MG63 (cell line): ENCODE results near the gene EPHX1. TPM values are rescaled to one million over a fixed set of nuclear protein-coding genes. Genes with fewer than 3 reads are reported as not detected.

Experiments
- DNase-seq: peaks from one replicate; pipeline ENCODE4 v3.0.0-alpha.2; 2020
- H3K27me3 ChIP-seq: fragments of 250-450 bp; sonication (Bioruptor Pico); 2 replicates; pipeline ENCODE4 v1.5.1; 2020; ENCODE audit warnings: mild to moderate bottlenecking, moderate library complexity
- H3K36me3 ChIP-seq: fragments of 250-450 bp; sonication (Bioruptor Pico); 2 replicates; pipeline ENCODE4 v1.5.1; 2020; ENCODE audit warnings: mild to moderate bottlenecking, moderate library complexity
- H3K4me3 ChIP-seq: fragments of 250-450 bp; sonication (Bioruptor Pico); 2 replicates; pipeline ENCODE4 v1.5.1; 2020; ENCODE audit warnings: mild to moderate bottlenecking, moderate library complexity
- H3K9me3 ChIP-seq: fragments of 250-450 bp; sonication (Bioruptor Pico); 2 replicates; pipeline ENCODE4 v1.5.1; 2020; ENCODE audit warnings: mild to moderate bottlenecking, moderate library complexity
- total RNA-seq: library from RNA; depleted of rRNA; stranded (reverse); fragments of >200 nt; shearing (Covaris generic); gene quantifications from 2 replicates; pipeline ENCODE4 v1.2.3, GENCODE V29; 2014; ENCODE audit warnings: low replicate concordance

Gene EPHX1
- total RNA-seq, 1 experiment from 2014 or later, result 80.7 TPM

DNA sequence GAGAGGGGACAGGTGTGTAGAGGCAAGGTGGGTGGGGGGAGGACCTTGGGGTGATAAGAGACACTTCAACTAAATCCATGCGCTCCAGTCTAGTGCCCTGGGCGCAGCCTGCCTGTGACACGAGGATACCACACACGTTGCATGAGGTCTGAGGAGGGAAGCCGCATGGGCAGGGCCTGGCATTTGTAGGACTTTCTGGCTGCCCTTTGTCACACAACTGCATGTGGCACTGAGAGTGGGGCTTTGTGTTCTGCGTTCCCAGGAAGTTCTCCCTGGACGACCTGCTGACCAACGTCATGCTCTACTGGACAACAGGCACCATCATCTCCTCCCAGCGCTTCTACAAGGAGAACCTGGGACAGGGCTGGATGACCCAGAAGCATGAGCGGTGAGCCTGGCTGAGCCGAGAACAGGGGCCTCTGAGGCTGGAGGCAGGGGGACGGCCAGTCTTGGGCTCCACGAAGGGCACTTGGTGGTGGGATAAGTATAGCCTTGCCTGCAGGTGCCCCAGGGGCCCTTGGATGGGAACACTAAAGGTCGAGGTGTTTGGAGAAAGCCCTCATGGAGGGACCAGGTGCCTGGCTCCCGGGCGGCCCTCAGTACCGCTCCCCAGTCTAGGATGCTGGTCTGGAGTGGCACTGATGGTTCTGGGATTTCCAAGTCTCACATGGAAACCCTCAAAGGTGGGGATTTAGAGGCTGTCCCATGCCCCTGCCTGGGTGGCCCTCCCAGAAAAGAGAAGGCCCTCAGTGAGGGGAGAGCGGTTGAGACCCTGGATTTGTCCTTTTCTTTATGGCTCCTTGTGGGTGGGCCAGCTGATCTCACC is 34.5 kb downstream of the EPHX1 start:
- H3K36me3 ChIP-seq, result peaks cover 44% of the 10 kb centered on the region
- no peaks in the 10 kb centered on the region for H3K27me3 ChIP-seq
- no peak for DNase-seq
- H3K9me3 ChIP-seq, result no peaks in the 10 kb centered on the region
- no peak overlapping the region for H3K4me3 ChIP-seq

DNA sequence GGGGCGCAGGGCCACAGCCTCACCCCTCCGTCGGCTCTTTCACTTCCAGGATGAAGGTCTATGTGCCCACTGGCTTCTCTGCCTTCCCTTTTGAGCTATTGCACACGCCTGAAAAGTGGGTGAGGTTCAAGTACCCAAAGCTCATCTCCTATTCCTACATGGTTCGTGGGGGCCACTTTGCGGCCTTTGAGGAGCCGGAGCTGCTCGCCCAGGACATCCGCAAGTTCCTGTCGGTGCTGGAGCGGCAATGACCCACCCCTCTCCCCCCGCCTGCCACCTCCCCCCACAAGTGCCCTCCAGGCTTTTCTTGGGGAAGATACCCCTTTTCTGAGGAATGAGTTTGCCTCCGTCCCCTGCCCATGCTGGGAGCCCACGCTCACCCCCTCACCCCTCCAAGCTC is 35.2 kb downstream of the EPHX1 start:
- H3K36me3 ChIP-seq, result peaks cover 38% of the 10 kb centered on the region
- H3K4me3 ChIP-seq, result no peak overlapping the region
- no peak for DNase-seq
- H3K27me3 ChIP-seq, result no peaks in the 10 kb centered on the region
- no peaks in the 10 kb centered on the region for H3K9me3 ChIP-seq

DNA sequence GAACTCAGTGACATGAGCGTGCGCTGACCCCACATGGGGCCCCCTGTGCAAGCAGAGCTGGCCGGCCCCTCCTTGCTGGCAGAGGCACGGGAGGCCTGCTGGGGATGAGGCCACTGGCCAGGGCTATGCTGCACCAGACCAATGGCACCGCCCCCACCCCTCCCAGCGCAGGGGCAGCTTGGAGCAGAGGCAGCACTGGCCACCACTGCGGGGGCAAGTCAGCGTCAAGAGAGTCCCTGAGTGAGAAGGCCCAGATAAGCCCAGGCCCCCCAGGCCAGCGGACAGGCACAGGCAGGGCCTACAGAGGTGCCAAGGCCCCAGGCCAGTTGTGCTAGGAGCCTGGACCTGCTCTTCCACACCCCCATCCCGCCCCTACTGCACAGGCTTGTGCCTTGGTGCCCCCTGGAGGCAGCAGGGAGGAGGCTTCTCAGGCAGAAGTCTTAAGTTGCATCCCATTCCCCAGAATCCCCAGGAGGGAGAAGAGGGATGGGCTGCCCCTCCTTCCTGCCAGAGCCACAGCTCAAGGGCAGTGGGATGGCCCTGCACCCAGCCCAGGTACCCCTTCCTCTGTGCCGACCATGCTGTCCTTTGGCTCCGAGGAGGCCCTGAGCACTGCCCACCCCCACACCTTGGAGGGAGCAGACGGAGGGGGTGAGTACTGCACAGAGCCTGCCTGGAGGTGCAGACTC is 35.8 kb downstream of the EPHX1 start:
- Histone ChIP-seq H3K9me3 (no peaks in the 10 kb centered on the region), H3K27me3 (no peaks in the 10 kb centered on the region), H3K36me3 (peaks cover 34% of the 10 kb centered on the region), H3K4me3 (no peak overlapping the region)
- peak; percentile 84 for DNase-seq

DNA sequence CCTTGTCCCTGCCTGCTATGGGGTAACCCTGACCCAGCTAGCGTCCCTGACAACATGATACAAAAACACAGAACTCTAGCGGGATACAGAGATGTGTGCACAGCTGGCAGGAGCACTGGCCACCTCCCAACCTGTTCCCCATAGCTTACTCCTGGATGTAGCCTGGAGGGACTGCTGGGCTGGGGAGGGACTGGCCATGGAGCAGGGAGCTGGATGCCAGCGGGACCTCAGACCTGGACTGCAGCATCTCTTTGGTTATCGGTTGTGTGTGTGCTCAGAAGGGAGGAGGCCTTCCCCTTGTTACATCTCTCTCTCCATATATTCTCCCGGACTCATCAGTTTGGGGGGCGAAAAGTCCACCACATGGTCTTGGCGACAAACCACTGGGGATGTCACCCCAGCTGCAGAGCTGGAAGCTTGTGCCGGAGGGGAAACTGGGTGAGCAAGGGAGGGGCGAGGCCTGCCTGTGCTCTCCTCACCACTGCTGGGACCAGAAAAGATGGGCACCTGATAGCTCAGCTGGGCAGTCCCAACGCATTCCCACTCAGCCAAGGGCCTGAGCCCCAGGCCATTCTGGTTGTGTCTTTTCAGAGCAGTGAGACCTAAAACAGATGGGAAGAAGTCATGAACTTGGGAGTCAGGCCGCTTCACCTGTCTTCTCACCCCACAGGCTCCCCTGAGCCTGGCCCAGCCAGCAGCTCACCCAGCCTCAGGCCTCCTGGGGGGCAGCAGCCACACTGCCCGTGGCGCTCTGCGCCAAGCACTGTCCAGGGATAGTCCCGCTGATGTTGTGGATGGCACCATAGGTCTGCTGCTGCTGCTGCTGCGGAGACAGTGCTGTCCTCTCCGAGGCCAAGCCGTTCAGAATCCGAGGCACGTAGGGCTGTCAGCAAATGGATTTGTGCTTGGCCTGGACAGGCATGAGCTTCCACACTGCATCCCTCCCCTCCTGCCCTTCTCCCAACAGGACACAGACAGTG is 36.7 kb downstream of the EPHX1 start:
- Histone ChIP-seq H3K36me3 (peaks cover 34% of the 10 kb centered on the region), H3K27me3 (no peaks in the 10 kb centered on the region), H3K9me3 (no peaks in the 10 kb centered on the region), H3K4me3 (no peak overlapping the region)
- no peak for DNase-seq

DNA sequence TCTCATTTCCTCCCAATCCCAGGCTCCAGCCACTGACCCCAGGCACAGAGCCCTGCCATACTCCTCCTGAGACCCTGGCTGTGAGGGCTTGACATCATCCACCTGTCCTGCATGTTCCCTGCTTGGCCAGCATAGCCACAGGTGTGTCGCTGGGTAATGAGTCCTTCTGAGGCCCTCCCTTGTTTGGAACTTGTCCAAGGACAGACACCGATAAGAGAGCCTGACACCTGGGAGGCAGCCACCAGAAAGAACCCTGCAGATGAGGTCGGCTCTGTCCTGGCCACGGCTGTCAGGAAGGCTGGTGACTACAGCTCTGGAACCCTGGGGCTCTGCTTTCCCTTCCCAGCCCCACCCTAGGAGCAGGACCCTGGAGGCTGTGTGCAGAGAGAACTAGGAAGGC is 37.7 kb downstream of the EPHX1 start:
- no peak for DNase-seq
- Histone ChIP-seq H3K4me3 (no peak overlapping the region), H3K36me3 (peaks cover 32% of the 10 kb centered on the region), H3K27me3 (no peaks in the 10 kb centered on the region), H3K9me3 (no peaks in the 10 kb centered on the region)

DNA sequence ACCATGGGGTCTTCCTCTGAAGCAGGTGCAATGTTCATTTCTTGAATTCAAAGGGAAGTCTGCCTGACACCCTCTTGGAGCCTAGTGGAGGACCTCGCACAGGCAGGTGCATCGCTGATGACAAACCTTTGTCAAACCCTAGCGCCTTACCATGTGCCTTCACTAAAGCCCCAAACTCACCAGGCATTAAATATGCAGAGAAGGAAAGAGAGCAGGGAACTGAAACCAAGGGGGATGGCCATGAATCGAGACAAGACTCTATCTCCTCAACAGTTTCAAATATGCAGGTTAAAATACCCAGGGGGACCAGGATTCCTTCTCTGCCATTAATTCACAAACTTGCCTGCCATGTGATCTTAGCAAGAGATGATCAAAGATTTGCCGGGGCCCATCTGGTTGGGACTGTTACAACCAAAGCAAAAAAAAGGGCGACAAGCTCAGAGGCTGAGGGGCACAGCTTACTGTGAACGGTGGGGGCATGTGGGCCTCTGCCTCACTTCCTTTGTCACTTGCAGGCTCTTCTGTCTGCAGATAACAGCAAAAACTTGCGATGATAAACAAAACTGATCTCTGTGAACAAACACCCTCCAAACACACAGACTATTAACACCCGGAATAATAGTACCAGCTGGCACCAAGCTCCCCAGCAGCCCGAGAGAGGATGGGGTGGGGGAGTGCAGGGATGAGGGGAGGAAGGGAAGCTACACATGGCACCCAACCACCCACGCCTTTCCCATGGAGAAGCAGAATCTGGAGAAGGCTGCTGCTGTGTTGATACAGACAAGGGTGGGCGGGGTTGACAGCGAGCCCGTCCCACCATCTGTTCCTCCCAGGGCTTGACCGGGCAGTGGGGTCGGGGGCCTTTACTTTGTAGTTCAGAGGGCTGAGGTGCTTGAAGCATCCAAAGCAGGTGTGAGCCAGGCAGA is 38.4 kb downstream of the EPHX1 start:
- no peaks in the 10 kb centered on the region for H3K9me3 ChIP-seq
- no peak for DNase-seq
- no peaks in the 10 kb centered on the region for H3K27me3 ChIP-seq
- peaks cover 32% of the 10 kb centered on the region for H3K36me3 ChIP-seq
- no peak overlapping the region for H3K4me3 ChIP-seq

DNA sequence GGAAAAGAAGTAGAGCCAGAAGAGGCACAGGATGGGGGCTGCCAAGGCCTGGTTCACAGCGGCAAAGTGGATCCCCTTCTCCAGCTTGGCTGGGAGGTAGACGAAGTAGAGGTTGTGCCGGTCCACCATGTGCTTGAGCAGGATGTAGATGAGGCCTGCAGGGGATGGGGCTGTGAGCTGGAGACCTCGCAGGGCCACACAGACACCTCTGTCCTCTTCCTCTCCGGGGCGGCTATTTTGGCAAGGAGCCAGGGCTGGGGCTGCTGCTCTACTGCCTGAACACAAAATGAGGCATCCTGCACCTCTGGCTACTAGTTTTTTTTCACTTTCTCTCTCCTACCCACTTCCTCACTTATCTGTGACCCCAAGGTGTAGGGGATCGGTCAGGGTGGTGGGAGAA is 40.0 kb downstream of the EPHX1 start:
- peaks cover 25% of the 10 kb centered on the region for H3K36me3 ChIP-seq
- DNase-seq, result no peak
- no peaks in the 10 kb centered on the region for H3K9me3 ChIP-seq
- no peak overlapping the region for H3K4me3 ChIP-seq
- no peaks in the 10 kb centered on the region for H3K27me3 ChIP-seq

DNA sequence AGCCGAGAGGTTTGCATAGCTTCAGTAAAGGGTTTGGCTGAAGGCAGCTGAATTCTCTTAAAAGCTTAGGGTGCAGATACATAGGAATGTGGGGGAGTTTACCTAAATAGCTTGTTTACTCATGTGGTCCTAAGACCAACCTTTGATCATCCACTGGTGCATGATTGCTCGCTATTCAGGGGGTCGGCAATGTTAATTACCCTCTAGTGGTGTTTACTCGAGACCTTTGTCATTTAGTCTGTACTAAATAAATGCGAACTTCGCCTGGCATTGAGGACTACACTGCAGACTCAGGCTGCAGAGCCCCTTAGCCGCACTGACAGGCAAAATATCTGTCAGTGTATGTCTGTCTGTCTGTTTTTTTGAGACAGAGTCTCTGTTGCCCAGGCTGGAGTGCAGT is 40.4 kb downstream of the EPHX1 start:
- Histone ChIP-seq H3K4me3 (no peak overlapping the region), H3K9me3 (no peaks in the 10 kb centered on the region), H3K27me3 (no peaks in the 10 kb centered on the region), H3K36me3 (peaks cover 23% of the 10 kb centered on the region)
- no peak for DNase-seq

DNA sequence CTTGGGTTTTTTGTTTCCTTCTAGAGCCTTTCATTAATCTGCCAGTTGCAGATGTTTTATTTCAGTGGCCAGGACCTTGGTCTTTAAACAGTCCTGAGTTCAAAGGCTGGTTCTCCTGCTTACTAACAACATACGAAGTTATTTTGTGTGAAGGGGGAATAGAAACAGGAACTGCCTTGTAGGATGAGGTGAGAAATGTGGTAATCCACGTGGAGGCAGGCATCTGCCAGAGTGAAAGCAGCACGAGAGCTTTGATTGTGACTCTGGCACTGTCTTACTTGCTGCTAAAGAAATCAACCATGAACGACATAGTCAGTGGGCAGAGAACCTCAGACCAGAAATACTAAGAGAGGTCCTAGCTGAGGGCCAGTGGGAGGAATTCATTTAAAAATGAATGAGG is 41.9 kb downstream of the EPHX1 start:
- Histone ChIP-seq H3K4me3 (no peak overlapping the region), H3K36me3 (peaks cover 14% of the 10 kb centered on the region), H3K9me3 (no peaks in the 10 kb centered on the region), H3K27me3 (no peaks in the 10 kb centered on the region)
- no peak for DNase-seq

DNA sequence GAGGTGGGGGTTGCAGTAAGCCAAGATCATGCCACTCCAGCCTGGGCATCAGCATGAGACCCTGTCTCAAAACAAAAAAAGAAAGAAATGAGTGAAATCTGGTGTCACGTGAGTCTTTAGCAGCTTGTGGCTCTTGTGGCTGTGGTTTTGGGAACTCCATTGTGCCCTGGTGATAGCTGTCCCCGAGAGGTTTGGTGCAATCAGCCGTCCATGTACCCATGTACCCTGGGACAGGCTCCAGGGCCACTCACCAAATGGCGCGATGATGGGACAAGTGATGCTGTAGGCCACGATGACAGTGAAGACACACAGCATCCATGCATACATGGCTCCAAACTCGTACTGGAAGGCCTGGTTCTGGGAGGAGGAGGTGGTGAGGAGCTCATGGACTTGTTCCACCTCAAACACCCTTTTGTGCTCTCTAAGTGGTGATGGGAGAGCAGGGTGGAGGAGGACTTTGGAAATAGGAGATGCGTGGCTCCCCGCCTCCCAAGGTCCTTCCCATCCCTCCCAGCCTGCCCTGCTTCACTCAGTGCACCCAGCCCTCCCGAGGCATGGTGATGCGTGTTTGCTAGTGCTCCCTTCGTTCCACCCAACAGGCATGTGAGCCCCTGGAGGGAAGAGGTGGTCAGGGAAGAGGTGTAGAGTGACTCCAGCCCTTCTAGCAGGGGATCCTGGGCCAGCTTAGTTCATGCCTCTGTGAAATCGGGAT is 42.6 kb downstream of the EPHX1 start:
- Histone ChIP-seq H3K9me3 (no peaks in the 10 kb centered on the region), H3K4me3 (no peak overlapping the region), H3K27me3 (no peaks in the 10 kb centered on the region), H3K36me3 (peaks cover 11% of the 10 kb centered on the region)
- no peak for DNase-seq

DNA sequence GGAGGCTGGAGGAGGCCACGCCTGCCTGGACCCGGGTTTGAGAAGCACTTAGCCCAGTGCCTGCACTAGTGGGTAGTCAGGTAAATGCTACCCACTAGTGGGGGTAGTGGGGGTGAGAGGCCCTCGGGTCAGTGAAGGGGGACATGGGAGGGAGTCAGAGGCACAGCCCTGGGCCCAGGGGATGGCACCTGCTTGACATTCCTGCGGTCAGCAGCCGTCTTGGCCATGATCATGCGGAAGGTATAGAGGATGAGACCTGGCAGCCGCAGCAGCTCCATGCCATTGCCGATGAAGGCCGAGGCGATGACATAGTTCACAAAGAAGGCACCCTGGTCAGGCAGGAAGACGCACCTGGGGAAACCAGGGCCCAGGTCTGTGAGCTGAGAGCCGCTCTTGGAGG is 43.5 kb downstream of the EPHX1 start:
- Histone ChIP-seq H3K36me3 (peaks cover 6% of the 10 kb centered on the region), H3K9me3 (no peaks in the 10 kb centered on the region), H3K4me3 (no peak overlapping the region), H3K27me3 (no peaks in the 10 kb centered on the region)
- DNase-seq, result no peak

DNA sequence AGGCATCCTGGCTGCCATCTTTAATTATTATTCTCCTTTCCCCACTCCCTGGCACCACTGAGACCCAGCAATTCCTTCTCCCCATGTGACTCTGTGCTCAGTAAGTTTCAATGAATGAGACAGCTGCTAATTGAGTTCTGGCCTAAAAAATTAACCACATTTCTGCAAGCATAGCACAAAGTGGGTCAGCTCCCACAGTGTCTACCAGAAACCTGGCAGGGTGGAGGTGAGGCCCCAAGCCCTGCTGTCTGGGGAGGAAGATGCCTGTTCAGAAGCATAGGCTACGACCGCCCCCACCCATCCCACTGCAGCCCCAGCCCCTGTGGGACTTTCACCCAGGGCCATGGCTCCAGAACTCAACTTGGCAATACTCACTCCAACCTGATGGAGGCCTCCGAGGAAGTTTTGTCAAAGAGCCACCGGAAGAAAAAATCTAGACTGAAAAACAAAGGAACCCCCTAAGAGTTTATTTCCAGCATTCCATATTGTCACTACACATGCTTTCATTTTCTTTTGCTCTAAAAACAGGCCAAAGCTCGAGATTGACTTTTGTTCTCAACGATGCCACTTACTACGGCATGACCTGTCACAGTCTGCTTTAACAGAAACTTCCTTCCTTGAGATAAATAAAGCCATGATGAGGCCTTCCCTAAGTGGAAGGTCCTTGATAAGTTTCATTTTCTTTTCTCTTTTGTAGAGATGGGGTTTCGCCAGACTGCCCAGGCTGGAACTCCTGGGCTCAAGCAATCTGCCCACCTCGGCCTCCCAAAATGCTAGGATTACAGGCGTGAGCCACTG is 45.8 kb downstream of the EPHX1 start:
- no peaks in the 10 kb centered on the region for H3K27me3 ChIP-seq
- H3K36me3 ChIP-seq, result peaks cover 6% of the 10 kb centered on the region
- DNase-seq, result no peak
- no peak overlapping the region for H3K4me3 ChIP-seq
- no peaks in the 10 kb centered on the region for H3K9me3 ChIP-seq

DNA sequence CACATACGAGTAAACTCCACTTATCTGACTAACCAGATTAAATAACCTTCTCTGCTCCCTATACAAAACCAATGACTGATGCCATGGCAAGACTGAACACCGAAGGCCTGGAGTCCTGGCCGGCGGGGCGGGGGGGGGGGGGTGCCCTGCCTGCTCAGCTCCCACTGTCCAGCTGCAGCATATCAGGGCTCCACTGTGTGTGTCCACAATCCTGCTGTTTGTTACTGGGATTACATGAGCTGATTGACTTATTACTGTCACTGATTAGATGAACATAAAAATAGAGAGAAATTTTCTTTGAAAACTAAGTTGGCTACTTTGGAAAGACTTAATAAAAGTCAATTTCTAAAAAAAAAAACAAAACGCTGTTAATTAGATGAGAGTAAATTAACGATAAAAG is 47.3 kb downstream of the EPHX1 start:
- Histone ChIP-seq H3K9me3 (no peaks in the 10 kb centered on the region), H3K27me3 (no peaks in the 10 kb centered on the region), H3K4me3 (no peak overlapping the region), H3K36me3 (peaks cover 13% of the 10 kb centered on the region)
- DNase-seq, result no peak

DNA sequence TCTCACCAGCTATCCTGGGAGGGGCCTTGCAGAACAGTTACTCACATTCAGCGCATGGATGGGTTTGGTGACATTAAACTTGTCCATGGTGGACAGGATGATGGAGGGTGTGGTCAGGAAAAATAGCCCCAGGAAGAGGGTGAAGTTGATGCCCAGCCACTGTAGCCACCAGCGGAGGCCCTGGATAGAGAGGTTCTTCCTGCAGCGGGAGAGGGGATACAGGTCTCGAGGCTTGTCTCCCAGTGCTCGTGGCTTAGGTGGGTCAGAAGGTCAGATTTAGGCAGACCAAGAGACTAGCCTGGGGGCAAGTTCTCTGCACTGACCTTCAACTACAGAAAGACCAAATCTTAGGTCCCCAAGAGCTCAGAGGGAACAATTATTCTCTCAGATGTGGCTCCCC is 49.2 kb downstream of the EPHX1 start:
- Histone ChIP-seq H3K27me3 (no peaks in the 10 kb centered on the region), H3K4me3 (no peak overlapping the region), H3K9me3 (no peaks in the 10 kb centered on the region), H3K36me3 (peaks cover 29% of the 10 kb centered on the region)
- no peak for DNase-seq

DNA sequence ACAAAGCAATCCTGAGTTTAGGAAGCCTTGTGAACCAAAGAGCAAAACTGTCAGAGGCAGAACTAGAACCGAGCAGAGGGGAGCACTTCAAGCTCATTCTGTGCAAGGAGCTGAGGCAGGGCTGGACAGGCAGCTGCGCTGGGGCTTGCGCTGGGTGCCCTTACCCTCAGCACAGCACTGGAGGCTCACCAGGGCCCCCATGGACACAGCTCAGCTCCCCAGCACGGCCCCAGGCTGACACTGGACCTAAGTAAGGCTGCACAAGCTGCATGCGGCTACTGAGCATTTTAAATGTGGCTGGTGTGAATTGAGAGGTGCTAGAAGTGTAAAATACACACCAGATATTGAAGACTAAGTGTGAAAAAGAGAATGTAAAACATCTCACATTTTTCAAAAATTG is 50.2 kb downstream of the EPHX1 start:
- H3K27me3 ChIP-seq, result no peaks in the 10 kb centered on the region
- H3K36me3 ChIP-seq, result peaks cover 29% of the 10 kb centered on the region
- no peak overlapping the region for H3K4me3 ChIP-seq
- H3K9me3 ChIP-seq, result no peaks in the 10 kb centered on the region
- DNase-seq, result no peak
